A549 (cell line): ENCODE results near the gene SYNCRIP.

Experiments
- MAFK ChIP-seq: fragments of 450-650 bp; IDR thresholded peaks from 2 replicates; pipeline ENCODE4 v1.6.1; 2014; ENCODE audit not compliant: partially characterized antibody
- REST ChIP-seq: fragments of 200-600 bp; sonication (generic); IDR thresholded peaks from 2 replicates; pipeline ENCODE4 v1.6.1; 2016; ENCODE audit warnings: antibody characterized with exemption, mild to moderate bottlenecking, moderate library complexity
- ZNF302 ChIP-seq: fragments of 250-450 bp; sonication (Bioruptor Pico); IDR thresholded peaks from 2 replicates; pipeline ENCODE4 v1.9.0; 2021; ENCODE audit warnings: inconsistent platforms, mild to moderate bottlenecking, moderate library complexity
- TF ChIP-seq, protein P1 (sequence below): fragments of >200 bp; sonication (Bioruptor Twin); formaldehyde crosslinking; IDR thresholded peaks from 3 replicates; pipeline ENCODE4 v1.5.1; 2016
- TF ChIP-seq, protein P2 (sequence below): IDR thresholded peaks from 2 replicates; pipeline ENCODE4 v1.6.1; 2012

DNA sequence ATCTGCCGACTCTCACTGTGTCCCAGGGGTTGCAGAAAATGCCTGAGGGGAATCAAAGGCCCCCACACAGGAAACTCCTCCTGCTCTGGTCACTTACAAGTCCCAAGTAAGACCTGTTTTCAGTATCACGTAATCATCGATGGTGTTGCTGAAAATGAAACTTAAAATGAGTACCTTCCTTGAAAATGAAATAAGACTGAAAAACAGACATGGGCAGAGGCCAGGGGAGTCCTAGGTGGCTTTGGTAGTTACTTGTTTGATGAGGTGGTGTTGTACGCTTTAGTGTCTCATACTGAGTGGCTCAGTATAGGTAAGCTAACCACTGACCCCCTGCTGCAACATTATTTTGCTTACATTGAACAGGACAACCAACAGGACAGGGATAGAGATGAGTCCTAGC is 43.0 kb upstream of the SYNCRIP start:
- TF ChIP-seq, protein P1, sequence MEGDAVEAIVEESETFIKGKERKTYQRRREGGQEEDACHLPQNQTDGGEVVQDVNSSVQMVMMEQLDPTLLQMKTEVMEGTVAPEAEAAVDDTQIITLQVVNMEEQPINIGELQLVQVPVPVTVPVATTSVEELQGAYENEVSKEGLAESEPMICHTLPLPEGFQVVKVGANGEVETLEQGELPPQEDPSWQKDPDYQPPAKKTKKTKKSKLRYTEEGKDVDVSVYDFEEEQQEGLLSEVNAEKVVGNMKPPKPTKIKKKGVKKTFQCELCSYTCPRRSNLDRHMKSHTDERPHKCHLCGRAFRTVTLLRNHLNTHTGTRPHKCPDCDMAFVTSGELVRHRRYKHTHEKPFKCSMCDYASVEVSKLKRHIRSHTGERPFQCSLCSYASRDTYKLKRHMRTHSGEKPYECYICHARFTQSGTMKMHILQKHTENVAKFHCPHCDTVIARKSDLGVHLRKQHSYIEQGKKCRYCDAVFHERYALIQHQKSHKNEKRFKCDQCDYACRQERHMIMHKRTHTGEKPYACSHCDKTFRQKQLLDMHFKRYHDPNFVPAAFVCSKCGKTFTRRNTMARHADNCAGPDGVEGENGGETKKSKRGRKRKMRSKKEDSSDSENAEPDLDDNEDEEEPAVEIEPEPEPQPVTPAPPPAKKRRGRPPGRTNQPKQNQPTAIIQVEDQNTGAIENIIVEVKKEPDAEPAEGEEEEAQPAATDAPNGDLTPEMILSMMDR = no peak
- TF ChIP-seq MAFK = no peak
- TF ChIP-seq, protein P2, sequence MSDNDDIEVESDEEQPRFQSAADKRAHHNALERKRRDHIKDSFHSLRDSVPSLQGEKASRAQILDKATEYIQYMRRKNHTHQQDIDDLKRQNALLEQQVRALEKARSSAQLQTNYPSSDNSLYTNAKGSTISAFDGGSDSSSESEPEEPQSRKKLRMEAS = no peak
- TF ChIP-seq REST = no peak
- TF ChIP-seq ZNF302 (CRISPR knock-in tag) = no peak
